SK-N-SH (cell line): ENCODE measurements around the gene DPM2. TPM values are rescaled to one million over a fixed set of nuclear protein-coding genes. Genes with fewer than 3 reads are reported as not detected.

Experiments
- CTCF ChIA-PET: fragments of 300-600, 350-600 bp; formaldehyde crosslinking; extraction: SDS; loops from one replicate; lab custom pipeline; 2021; lab: Yijun Ruan, JAX
- POLR2A ChIA-PET: fragments of 350-600 bp; sonication (Branson Sonifier 250); formaldehyde crosslinking; extraction: SDS; loops from one replicate; lab custom pipeline; 2020; ENCODE audit warnings: antibody characterized with exemption, inconsistent platforms; lab: Yijun Ruan, JAX
- DNase-seq: peaks from one replicate; pipeline ENCODE4 v3.0.0; 2012
- H2AFZ ChIP-seq: fragments of 200-600 bp; sonication (generic); 2 replicates; pipeline ENCODE4 v1.8.1; 2016; ENCODE audit warnings: antibody characterized with exemption, mild to moderate bottlenecking, low read depth
- H3F3A ChIP-seq: fragments of 200-600 bp; sonication (generic); replicated peaks from 2 replicates; pipeline ENCODE3; 2016; ENCODE audit warnings: antibody characterized with exemption, mild to moderate bottlenecking; ENCODE audit not compliant: insufficient read depth
- H3K27ac ChIP-seq, 2 experiments: fragments of 200-500 bp in 1 of 2; fragments of 200-600 bp in 1 of 2; sonication (Bioruptor generic) in 1 of 2; sonication (generic), shearing (Covaris generic) in 1 of 2; 2 replicates each; pipeline versions ENCODE4 v1.5.1 to v1.6.1; 2014 to 2016; ENCODE audit warnings: low read depth in 2 of 2, inconsistent platforms in 1 of 2, low read length in 1 of 2, mild to moderate bottlenecking in 1 of 2, mixed read lengths in 1 of 2
- H3K27me3 ChIP-seq: fragments of 200-600 bp; sonication (generic), shearing (Covaris generic); 2 replicates; pipeline ENCODE4 v1.6.1; 2016; ENCODE audit warnings: mixed run types; ENCODE audit not compliant: insufficient read depth
- H3K36me3 ChIP-seq, 2 experiments: fragments of 200-500 bp in 1 of 2; fragments of 200-600 bp in 1 of 2; sonication (Bioruptor generic) in 1 of 2; sonication (generic) in 1 of 2; replicated peaks in 1 of 2; 2 replicates each; pipeline versions ENCODE3 to v1.5.1; 2014 to 2016; ENCODE audit warnings: low read length in 1 of 2, mild to moderate bottlenecking in 1 of 2; ENCODE audit not compliant: insufficient read depth in 2 of 2, control insufficient read depth in 1 of 2
- H3K4me1 ChIP-seq, 2 experiments: fragments of 200-500 bp in 1 of 2; fragments of 200-600 bp in 1 of 2; sonication (Bioruptor generic) in 1 of 2; sonication (generic), shearing (Covaris generic) in 1 of 2; 2 replicates each; pipeline versions ENCODE4 v1.5.1 to v1.6.1; 2014 to 2016; ENCODE audit warnings: low read depth in 1 of 2, low read length in 1 of 2, mixed run types in 1 of 2; ENCODE audit not compliant: insufficient read depth in 2 of 2, control insufficient read depth in 1 of 2
- H3K4me2 ChIP-seq: fragments of 200-600 bp; sonication (generic), shearing (Covaris generic); 2 replicates; pipeline ENCODE4 v1.6.1; 2017; ENCODE audit warnings: mixed run types
- H3K4me3 ChIP-seq, 2 experiments: fragments of 200-500 bp in 1 of 2; fragments of 200-600 bp in 1 of 2; sonication (Bioruptor generic) in 1 of 2; sonication (generic), shearing (Covaris generic) in 1 of 2; 2 replicates each; pipeline versions ENCODE4 v1.5.1 to v1.8.1; 2014 to 2016; ENCODE audit warnings: low read depth in 2 of 2, inconsistent platforms in 1 of 2, low read length in 1 of 2, mild to moderate bottlenecking in 1 of 2, mixed read lengths in 1 of 2, moderate library complexity in 1 of 2
- H3K79me2 ChIP-seq: fragments of 200-600 bp; sonication (generic); 2 replicates; pipeline ENCODE4 v1.8.1; 2017; ENCODE audit warnings: mild to moderate bottlenecking; ENCODE audit not compliant: insufficient read depth
- H3K9ac ChIP-seq: fragments of 200-600 bp; sonication (generic); 2 replicates; pipeline ENCODE4 v1.6.1; 2017; ENCODE audit warnings: mixed run types
- H3K9me2 ChIP-seq: fragments of 200-600 bp; sonication (generic); 2 replicates; pipeline ENCODE4 v1.6.1; 2017; ENCODE audit warnings: mixed run types
- H3K9me3 ChIP-seq: fragments of 200-600 bp; sonication (generic); 2 replicates; pipeline ENCODE4 v1.6.1; 2017; ENCODE audit warnings: mixed run types, mild to moderate bottlenecking, moderate library complexity
- H4K20me1 ChIP-seq: fragments of 200-600 bp; sonication (generic); 2 replicates; pipeline ENCODE4 v1.6.1; 2017; ENCODE audit warnings: mild to moderate bottlenecking, mixed run types; ENCODE audit not compliant: insufficient read depth
- CHD2 ChIP-seq: fragments of 150-350 bp; IDR thresholded peaks from 2 replicates; pipeline ENCODE4 v1.6.1; 2018; ENCODE audit warnings: low read length; ENCODE audit not compliant: partially characterized antibody
- ELF1 ChIP-seq: IDR thresholded peaks from 2 replicates; pipeline ENCODE4 v1.4.0; 2012
- EP300 ChIP-seq, 2 experiments: IDR thresholded peaks; 2 replicates each; pipeline versions ENCODE4 v1.4.0 to v1.6.1; 2012; ENCODE audit warnings: borderline replicate concordance in 1 of 2, low read depth in 1 of 2, low read length in 1 of 2
- FOXJ3 ChIP-seq: sonication (generic); formaldehyde crosslinking; IDR thresholded peaks from 2 replicates; pipeline ENCODE4 v1.5.1; 2020; ENCODE audit warnings: mild to moderate bottlenecking, missing genetic modification reagents
- FOXM1 ChIP-seq: IDR thresholded peaks from 2 replicates; pipeline ENCODE4 v1.4.0; 2012; ENCODE audit warnings: low read depth, mild to moderate bottlenecking
- JUND ChIP-seq: IDR thresholded peaks from 2 replicates; pipeline ENCODE4 v1.4.0; 2012
- MAX ChIP-seq: IDR thresholded peaks from 2 replicates; pipeline ENCODE4 v1.4.0; 2012; ENCODE audit warnings: low read depth
- MXI1 ChIP-seq: IDR thresholded peaks from 2 replicates; pipeline ENCODE4 v1.6.1; 2012; ENCODE audit warnings: mild to moderate bottlenecking, low read depth, low read length, improper control_type of control experiment
- NFIC ChIP-seq: IDR thresholded peaks from 2 replicates; pipeline ENCODE4 v1.4.0; 2012; ENCODE audit warnings: borderline replicate concordance
- POLR2AphosphoS5 ChIP-seq: IDR thresholded peaks from 2 replicates; pipeline ENCODE4 v1.6.1; 2012; ENCODE audit warnings: low read depth, low read length
- RCOR1 ChIP-seq: fragments of 150-350 bp; IDR thresholded peaks from 2 replicates; pipeline ENCODE4 v1.6.1; 2017; ENCODE audit warnings: antibody characterized with exemption, low read length
- RXRA ChIP-seq: IDR thresholded peaks from 2 replicates; pipeline ENCODE4 v1.4.0; 2012; ENCODE audit warnings: low read depth, mild to moderate bottlenecking, borderline replicate concordance
- SMC3 ChIP-seq: IDR thresholded peaks from 2 replicates; pipeline ENCODE4 v1.6.1; 2012; ENCODE audit warnings: low read depth, low read length, improper control_type of control experiment
- TAF1 ChIP-seq: IDR thresholded peaks from 2 replicates; pipeline ENCODE4 v1.6.1; 2012; ENCODE audit warnings: low read depth, mild to moderate bottlenecking, low read length, moderate library complexity, borderline replicate concordance
- TCF12 ChIP-seq: IDR thresholded peaks from 2 replicates; pipeline ENCODE4 v1.4.0; 2012
- TEAD4 ChIP-seq: IDR thresholded peaks from 2 replicates; pipeline ENCODE4 v1.4.0; 2012; ENCODE audit warnings: mild to moderate bottlenecking, borderline replicate concordance; ENCODE audit not compliant: insufficient read depth
- WGBS: methylation state at CpG from one replicate; pipeline ENCODE4 v1.1.6; 2017; ENCODE audit warnings: low lambda C conversion rate; 5-methylcytosine and 5-hydroxymethylcytosine counted together
- polyA plus RNA-seq, 3 experiments: library from polyadenylated mRNA; depleted of rRNA; stranded (reverse); fragments of >200 nt; gene quantifications; 2 replicates each; pipeline ENCODE4 v1.2.3, GENCODE V29; 2012
- TF ChIP-seq, protein P1 (sequence below): IDR thresholded peaks from 2 replicates; pipeline ENCODE4 v1.6.1; 2012; ENCODE audit warnings: mild to moderate bottlenecking, low read depth, low read length, moderate library complexity
- TF ChIP-seq, protein P2 (sequence below): IDR thresholded peaks from 2 replicates; pipeline ENCODE4; 2012

DPM2 gene
- polyA plus RNA-seq, 1 of the 3 experiments (the other 2 are of a cell fraction), result 106 TPM

- no peak overlapping the region for H3K4me3 ChIP-seq
- ChIA-PET POLR2A (interaction anchor here (1.3 kb wide), 1 partner anchor 31 kb away, joined by 4 read pairs; no protein-coding TSS in a partner anchor), CTCF (interaction anchor here (0.5 to 2.1 kb wide), 5 partner anchors 16 to 193 kb away, joined by 3 to 6 read pairs (median 5); partner anchors contain the start of gene TOR2A)
- no peak overlapping the region for H3K9ac ChIP-seq
- H2AFZ ChIP-seq, result no peak overlapping the region
- no peak overlapping the region for H3K27ac ChIP-seq
- 0 out of 2 replicates have a peak, but pooled peaks cover 2% of the 10 kb centered on the region for H3K79me2 ChIP-seq
- no peaks in the 10 kb centered on the region for H3K9me2 ChIP-seq
- TF ChIP-seq CHD2 (no peak), NFIC (no peak), JUND (no peak), SMC3 (no peak), MAX (no peak), MXI1 (no peak), FOXM1 (no peak), RCOR1 (no peak), POLR2AphosphoS5 (no peak), RXRA (no peak), EP300 (IDR thresholded peaks at IDR 0.05; ENCODE audit: borderline replicate concordance in 1 of 2, low read depth in 1 of 2, low read length in 1 of 2) (no peak), ELF1 (no peak), TAF1 (no peak), TEAD4 (no peak), FOXJ3 (CRISPR knock-in tag) (no peak), TCF12 (no peak)
- TF ChIP-seq, protein P1, sequence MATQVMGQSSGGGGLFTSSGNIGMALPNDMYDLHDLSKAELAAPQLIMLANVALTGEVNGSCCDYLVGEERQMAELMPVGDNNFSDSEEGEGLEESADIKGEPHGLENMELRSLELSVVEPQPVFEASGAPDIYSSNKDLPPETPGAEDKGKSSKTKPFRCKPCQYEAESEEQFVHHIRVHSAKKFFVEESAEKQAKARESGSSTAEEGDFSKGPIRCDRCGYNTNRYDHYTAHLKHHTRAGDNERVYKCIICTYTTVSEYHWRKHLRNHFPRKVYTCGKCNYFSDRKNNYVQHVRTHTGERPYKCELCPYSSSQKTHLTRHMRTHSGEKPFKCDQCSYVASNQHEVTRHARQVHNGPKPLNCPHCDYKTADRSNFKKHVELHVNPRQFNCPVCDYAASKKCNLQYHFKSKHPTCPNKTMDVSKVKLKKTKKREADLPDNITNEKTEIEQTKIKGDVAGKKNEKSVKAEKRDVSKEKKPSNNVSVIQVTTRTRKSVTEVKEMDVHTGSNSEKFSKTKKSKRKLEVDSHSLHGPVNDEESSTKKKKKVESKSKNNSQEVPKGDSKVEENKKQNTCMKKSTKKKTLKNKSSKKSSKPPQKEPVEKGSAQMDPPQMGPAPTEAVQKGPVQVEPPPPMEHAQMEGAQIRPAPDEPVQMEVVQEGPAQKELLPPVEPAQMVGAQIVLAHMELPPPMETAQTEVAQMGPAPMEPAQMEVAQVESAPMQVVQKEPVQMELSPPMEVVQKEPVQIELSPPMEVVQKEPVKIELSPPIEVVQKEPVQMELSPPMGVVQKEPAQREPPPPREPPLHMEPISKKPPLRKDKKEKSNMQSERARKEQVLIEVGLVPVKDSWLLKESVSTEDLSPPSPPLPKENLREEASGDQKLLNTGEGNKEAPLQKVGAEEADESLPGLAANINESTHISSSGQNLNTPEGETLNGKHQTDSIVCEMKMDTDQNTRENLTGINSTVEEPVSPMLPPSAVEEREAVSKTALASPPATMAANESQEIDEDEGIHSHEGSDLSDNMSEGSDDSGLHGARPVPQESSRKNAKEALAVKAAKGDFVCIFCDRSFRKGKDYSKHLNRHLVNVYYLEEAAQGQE, result no peak
- TF ChIP-seq, protein P2, sequence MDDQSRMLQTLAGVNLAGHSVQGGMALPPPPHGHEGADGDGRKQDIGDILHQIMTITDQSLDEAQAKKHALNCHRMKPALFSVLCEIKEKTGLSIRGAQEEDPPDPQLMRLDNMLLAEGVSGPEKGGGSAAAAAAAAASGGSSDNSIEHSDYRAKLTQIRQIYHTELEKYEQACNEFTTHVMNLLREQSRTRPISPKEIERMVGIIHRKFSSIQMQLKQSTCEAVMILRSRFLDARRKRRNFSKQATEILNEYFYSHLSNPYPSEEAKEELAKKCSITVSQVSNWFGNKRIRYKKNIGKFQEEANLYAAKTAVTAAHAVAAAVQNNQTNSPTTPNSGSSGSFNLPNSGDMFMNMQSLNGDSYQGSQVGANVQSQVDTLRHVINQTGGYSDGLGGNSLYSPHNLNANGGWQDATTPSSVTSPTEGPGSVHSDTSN, result no peak
- H3K4me1 ChIP-seq, result peaks cover 16 to 22% of the 10 kb centered on the region in 2 experiments; a peak in 3 of 4 replicates
- 96% methylated on average over 16 of the region's 24 CpGs for WGBS
- H3K36me3 ChIP-seq, result peaks cover 0 to 3% of the 10 kb centered on the region in 2 experiments
- no peaks in the 10 kb centered on the region for H4K20me1 ChIP-seq
- no peaks in the 10 kb centered on the region for H3K27me3 ChIP-seq
- DNase-seq, result no peak
- no peak overlapping the region for H3K4me2 ChIP-seq
- H3K9me3 ChIP-seq, result no peaks in the 10 kb centered on the region
- peaks cover 40% of the 10 kb centered on the region for H3F3A ChIP-seq
Measured at GRCh38 chr9:127927988-127928675, 9.5 kb downstream of the DPM2 start.
